Fibroblast of lung (primary cell): Measurements from ENCODE around the gene GDF11. TPM values are rescaled to one million over a fixed set of nuclear protein-coding genes. Genes with fewer than 3 reads are reported as not detected.

ENCODE experiments used
- DNase-seq, 2 donors: peaks; one replicate each; pipeline versions ENCODE4 v3.0.0 to v3.0.0-alpha.2; 2010; ENCODE audit warnings: low read depth in 2 of 2
- H2AFZ ChIP-seq: 2 replicates; pipeline ENCODE4 v1.5.1; 2012; ENCODE audit warnings: low read length, control low read depth, inconsistent platforms
- H3K27ac ChIP-seq: 2 replicates; pipeline ENCODE4 v1.5.1; 2011; ENCODE audit warnings: low read length, control low read depth; ENCODE audit not compliant: insufficient read depth
- H3K27me3 ChIP-seq: 2 replicates; pipeline ENCODE4 v1.5.1; 2011; ENCODE audit warnings: mild to moderate bottlenecking, low read length; ENCODE audit not compliant: control insufficient read depth, insufficient read depth
- H3K36me3 ChIP-seq: 2 replicates; pipeline ENCODE4 v1.5.1; 2011; ENCODE audit warnings: low read length; ENCODE audit not compliant: control insufficient read depth, insufficient read depth
- H3K4me1 ChIP-seq: 2 replicates; pipeline ENCODE4 v1.5.1; 2011; ENCODE audit warnings: low read length; ENCODE audit not compliant: control insufficient read depth, insufficient read depth; ENCODE audit errors: extremely low read depth
- H3K4me2 ChIP-seq: 2 replicates; pipeline ENCODE4 v1.5.1; 2011; ENCODE audit warnings: low read length, control low read depth; ENCODE audit not compliant: insufficient read depth; ENCODE audit errors: extremely low read depth
- H3K4me3 ChIP-seq, 4 experiments: fragments of 200-600 bp in 1 of 4; sonication (generic) in 1 of 4; replicated peaks in 1 of 4; 2 replicates each; pipeline ENCODE4 v1.5.1; 2011 to 2016; ENCODE audit warnings: low read length in 4 of 4, low read depth in 3 of 4, mild to moderate bottlenecking in 3 of 4, control low read depth in 2 of 4, inconsistent platforms in 1 of 4, mixed read lengths in 1 of 4; ENCODE audit not compliant: insufficient read depth in 1 of 4; ENCODE audit errors: control extremely low read depth in 1 of 4
- H3K79me2 ChIP-seq: 2 replicates; pipeline ENCODE4 v1.5.1; 2012; ENCODE audit warnings: mild to moderate bottlenecking, low read length, inconsistent platforms; ENCODE audit not compliant: control insufficient read depth, insufficient read depth
- H3K9ac ChIP-seq: 2 replicates; pipeline ENCODE4 v1.5.1; 2011; ENCODE audit warnings: mild to moderate bottlenecking, low read length, control low read depth; ENCODE audit not compliant: insufficient read depth
- H3K9me3 ChIP-seq: 2 replicates; pipeline ENCODE4 v1.5.1; 2012; ENCODE audit warnings: low read depth, low read length; ENCODE audit not compliant: control insufficient read depth, insufficient read depth
- H4K20me1 ChIP-seq: 2 replicates; pipeline ENCODE4 v1.5.1; 2011; ENCODE audit warnings: low read length; ENCODE audit not compliant: control insufficient read depth, insufficient read depth; ENCODE audit errors: extremely low read depth
- EZH2 ChIP-seq: IDR thresholded peaks from 2 replicates; pipeline ENCODE4 v1.5.1; 2012; ENCODE audit warnings: low read length, control low read depth, mild to moderate bottlenecking; ENCODE audit errors: missing control alignments
- polyA plus RNA-seq, 2 donors: library from polyadenylated mRNA; depleted of rRNA in 1 of 2; stranded (reverse) in 1 of 2; unstranded in 1 of 2; fragments of >200 nt; gene quantifications; 2 replicates each; pipeline ENCODE4 v1.2.1, GENCODE V29; 2011 to 2012; ENCODE audit warnings: missing spikeins in 1 of 2
- total RNA-seq: library from RNA; depleted of rRNA; stranded (reverse); fragments of >200 nt; gene quantifications from 2 replicates; pipeline ENCODE4 v1.2.1, GENCODE V29; 2014
- TF ChIP-seq, protein P1 (sequence below), 2 donors: IDR thresholded peaks in 1 of 2; conservative IDR thresholded peaks in 1 of 2; 1 replicate in 1 of 2; 2 replicates in 1 of 2; pipeline ENCODE4 v1.5.1; 2011 to 2012; ENCODE audit warnings: low read length in 2 of 2, control low read depth in 1 of 2, inconsistent platforms in 1 of 2, low read depth in 1 of 2, mild to moderate bottlenecking in 1 of 2

Gene GDF11
- total and polyA plus RNA-seq, 2 donors (not counting 1 experiment from before 2014, with no cell fraction given), result 4.3 to 9.4 TPM

- Histone ChIP-seq H3K4me1 (no peaks in the 10 kb centered on the region), H3K27ac (no peak overlapping the region), H3K36me3 (peaks cover 17% of the 10 kb centered on the region), H3K4me3 (no peak overlapping the region), H2AFZ (no peak overlapping the region), H3K27me3 (no peaks in the 10 kb centered on the region), H4K20me1 (no peaks in the 10 kb centered on the region), H3K9me3 (no peaks in the 10 kb centered on the region), H3K79me2 (no peaks in the 10 kb centered on the region), H3K4me2 (no peak overlapping the region), H3K9ac (no peak overlapping the region)
- no peak for TF ChIP-seq EZH2
- TF ChIP-seq, protein P1, sequence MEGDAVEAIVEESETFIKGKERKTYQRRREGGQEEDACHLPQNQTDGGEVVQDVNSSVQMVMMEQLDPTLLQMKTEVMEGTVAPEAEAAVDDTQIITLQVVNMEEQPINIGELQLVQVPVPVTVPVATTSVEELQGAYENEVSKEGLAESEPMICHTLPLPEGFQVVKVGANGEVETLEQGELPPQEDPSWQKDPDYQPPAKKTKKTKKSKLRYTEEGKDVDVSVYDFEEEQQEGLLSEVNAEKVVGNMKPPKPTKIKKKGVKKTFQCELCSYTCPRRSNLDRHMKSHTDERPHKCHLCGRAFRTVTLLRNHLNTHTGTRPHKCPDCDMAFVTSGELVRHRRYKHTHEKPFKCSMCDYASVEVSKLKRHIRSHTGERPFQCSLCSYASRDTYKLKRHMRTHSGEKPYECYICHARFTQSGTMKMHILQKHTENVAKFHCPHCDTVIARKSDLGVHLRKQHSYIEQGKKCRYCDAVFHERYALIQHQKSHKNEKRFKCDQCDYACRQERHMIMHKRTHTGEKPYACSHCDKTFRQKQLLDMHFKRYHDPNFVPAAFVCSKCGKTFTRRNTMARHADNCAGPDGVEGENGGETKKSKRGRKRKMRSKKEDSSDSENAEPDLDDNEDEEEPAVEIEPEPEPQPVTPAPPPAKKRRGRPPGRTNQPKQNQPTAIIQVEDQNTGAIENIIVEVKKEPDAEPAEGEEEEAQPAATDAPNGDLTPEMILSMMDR (conservative IDR thresholded peaks at IDR 0.05 in 1 of 2, IDR thresholded peaks at IDR 0.05 in 1 of 2; ENCODE audit: low read depth in 1 of 2, low read length in 2 of 2), result no peak
- DNase-seq, result no peak
Measured at GRCh38 chr12:55788546-55788945, 45.6 kb downstream of the GDF11 start.

DNA sequence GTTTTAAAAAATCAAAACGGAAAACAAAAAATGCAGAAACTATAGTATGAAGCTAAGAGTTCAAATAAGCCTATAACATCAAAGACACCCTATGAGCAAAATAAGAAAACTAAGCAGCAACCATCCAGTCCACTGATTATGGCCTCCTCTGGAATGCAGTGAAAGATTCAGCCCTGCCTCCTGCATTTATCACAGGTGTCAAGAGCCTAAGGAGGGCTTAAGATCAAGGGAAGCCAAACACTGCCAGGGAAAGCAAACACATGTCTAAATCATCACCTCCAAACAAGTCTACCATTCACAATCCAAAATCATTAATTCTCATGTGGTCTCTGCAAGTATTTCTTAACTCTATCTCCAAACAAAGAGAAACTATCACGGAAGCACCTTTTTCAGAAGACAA, 46.2 kb downstream of the GDF11 start:
- H3K79me2 ChIP-seq, result no peaks in the 10 kb centered on the region
- H3K4me3 ChIP-seq, result no peak overlapping the region
- no peaks in the 10 kb centered on the region for H3K9me3 ChIP-seq
- TF ChIP-seq, protein P1 (conservative IDR thresholded peaks at IDR 0.05 in 1 of 2, IDR thresholded peaks at IDR 0.05 in 1 of 2; ENCODE audit: low read depth in 1 of 2, low read length in 2 of 2), result no peak
- TF ChIP-seq EZH2, result no peak
- no peak overlapping the region for H3K4me2 ChIP-seq
- no peaks in the 10 kb centered on the region for H3K4me1 ChIP-seq
- H2AFZ ChIP-seq, result no peak overlapping the region
- peaks cover 14% of the 10 kb centered on the region for H3K36me3 ChIP-seq
- H3K27ac ChIP-seq, result no peak overlapping the region
- H4K20me1 ChIP-seq, result no peaks in the 10 kb centered on the region
- H3K9ac ChIP-seq, result no peak overlapping the region
- no peaks in the 10 kb centered on the region for H3K27me3 ChIP-seq
- DNase-seq, result no peak

DNA sequence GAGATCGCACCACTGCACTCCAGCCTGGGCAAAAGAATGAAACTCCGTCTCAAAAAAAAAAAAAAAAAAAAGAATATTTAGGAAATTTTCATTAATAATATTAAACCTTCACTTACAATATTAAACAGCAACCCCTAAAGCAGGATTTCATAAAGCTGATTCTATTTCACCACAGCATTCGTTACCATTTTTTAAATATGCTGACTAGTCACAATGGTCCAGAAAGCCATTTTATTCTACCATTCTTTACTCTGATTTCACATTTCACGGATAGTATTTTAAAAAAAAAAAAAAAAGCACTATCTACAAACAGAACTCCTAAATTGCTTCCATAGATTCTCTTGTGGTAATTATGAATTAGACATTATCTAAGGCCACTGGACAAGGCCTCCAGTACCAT, 47.0 kb downstream of the GDF11 start:
- no peak for DNase-seq
- no peaks in the 10 kb centered on the region for H3K9me3 ChIP-seq
- no peak overlapping the region for H3K27ac ChIP-seq
- no peak overlapping the region for H3K4me2 ChIP-seq
- no peak overlapping the region for H3K4me3 ChIP-seq
- no peaks in the 10 kb centered on the region for H4K20me1 ChIP-seq
- H3K36me3 ChIP-seq, result peaks cover 13% of the 10 kb centered on the region
- no peaks in the 10 kb centered on the region for H3K27me3 ChIP-seq
- H2AFZ ChIP-seq, result no peak overlapping the region
- TF ChIP-seq, protein P1 (conservative IDR thresholded peaks at IDR 0.05 in 1 of 2, IDR thresholded peaks at IDR 0.05 in 1 of 2; ENCODE audit: low read depth in 1 of 2, low read length in 2 of 2), result no peak
- no peak for TF ChIP-seq EZH2
- no peaks in the 10 kb centered on the region for H3K79me2 ChIP-seq
- H3K4me1 ChIP-seq, result no peaks in the 10 kb centered on the region
- H3K9ac ChIP-seq, result no peak overlapping the region
